Uterus (tissue), 2 donors: ENCODE measurements around the gene CIZ1.

Experiments
- POLR2A ChIP-seq, 2 donors: fragments of 450-650 bp; IDR thresholded peaks; one replicate each; pipeline ENCODE4 v1.6.1; 2016; ENCODE audit warnings: antibody characterized with exemption in 2 of 2, mild to moderate bottlenecking in 1 of 2, moderate library complexity in 1 of 2
- TF ChIP-seq, protein P1 (sequence below), 4 experiments: fragments of 200-600 bp in 2 of 4; fragments of 450-650 bp in 2 of 4; sonication (generic) in 2 of 4; IDR thresholded peaks; one replicate each; pipeline ENCODE4 v1.5.1; 2016 to 2019; ENCODE audit warnings: antibody characterized with exemption in 4 of 4, mild to moderate bottlenecking in 2 of 4, moderate library complexity in 1 of 4

DNA sequence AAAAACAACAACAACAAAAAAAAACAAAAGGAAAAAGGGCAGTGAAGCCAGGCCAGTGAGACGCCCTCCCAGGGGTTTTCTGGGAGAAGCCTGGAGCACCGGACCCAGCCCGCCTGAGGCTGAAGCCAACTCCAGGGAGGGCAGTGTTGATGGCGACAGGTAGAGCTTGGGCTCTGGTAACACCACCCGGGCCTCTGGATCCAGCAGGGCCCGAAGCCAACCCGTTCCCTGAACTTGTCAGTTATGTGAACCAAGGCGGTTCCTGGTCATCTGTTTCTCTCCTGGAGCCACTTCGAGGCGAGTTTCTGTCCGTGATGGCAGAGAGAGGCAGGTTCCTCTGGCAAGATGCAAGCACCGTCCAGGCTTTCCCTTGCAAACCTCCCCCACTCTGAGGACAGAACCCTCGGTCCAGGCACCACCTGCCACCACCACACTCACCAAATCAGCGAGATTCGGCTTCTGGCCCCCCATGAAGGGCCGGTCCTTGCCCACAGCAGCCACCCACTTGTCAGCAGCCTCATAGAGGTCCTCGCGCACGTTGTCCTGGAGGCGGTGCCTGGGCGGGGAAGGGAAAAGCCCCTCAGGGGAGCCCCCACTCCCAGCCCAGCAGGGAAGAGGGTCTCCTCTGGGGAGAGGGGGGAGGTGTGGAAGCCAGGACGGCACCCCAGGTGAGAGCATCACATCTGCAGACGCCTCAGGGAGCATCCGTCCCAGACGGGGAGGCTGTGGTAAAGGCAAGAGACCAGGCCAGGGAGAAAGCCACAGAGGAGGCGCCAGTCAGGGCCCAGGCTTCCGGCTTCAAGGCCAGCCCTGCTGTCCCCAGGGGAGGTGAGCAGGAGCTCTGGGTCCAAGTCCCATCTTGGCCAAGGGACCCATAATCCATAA lies 69.2 kb downstream of the CIZ1 start:
- TF ChIP-seq, protein P1, sequence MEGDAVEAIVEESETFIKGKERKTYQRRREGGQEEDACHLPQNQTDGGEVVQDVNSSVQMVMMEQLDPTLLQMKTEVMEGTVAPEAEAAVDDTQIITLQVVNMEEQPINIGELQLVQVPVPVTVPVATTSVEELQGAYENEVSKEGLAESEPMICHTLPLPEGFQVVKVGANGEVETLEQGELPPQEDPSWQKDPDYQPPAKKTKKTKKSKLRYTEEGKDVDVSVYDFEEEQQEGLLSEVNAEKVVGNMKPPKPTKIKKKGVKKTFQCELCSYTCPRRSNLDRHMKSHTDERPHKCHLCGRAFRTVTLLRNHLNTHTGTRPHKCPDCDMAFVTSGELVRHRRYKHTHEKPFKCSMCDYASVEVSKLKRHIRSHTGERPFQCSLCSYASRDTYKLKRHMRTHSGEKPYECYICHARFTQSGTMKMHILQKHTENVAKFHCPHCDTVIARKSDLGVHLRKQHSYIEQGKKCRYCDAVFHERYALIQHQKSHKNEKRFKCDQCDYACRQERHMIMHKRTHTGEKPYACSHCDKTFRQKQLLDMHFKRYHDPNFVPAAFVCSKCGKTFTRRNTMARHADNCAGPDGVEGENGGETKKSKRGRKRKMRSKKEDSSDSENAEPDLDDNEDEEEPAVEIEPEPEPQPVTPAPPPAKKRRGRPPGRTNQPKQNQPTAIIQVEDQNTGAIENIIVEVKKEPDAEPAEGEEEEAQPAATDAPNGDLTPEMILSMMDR (IDR thresholded peaks at IDR 0.05): no peak
- TF ChIP-seq POLR2A (IDR thresholded peaks at IDR 0.05): no peak
